Endothelial cell (in vitro differentiated cells): Measurements from ENCODE around the gene SREBF1. TPM values are rescaled to one million over a fixed set of nuclear protein-coding genes. Genes with fewer than 3 reads are reported as not detected.
A peak's percentile ranks its signal among the peaks of the same experiment; 100 is the strongest.

Source experiments
- DNase-seq: peaks from one replicate; pipeline ENCODE4 v3.0.0; 2021; ENCODE audit warnings: low spot score
- H3K27ac Mint-ChIP-seq: one replicate; pipeline ENCODE4 v1.8.0; 2021; ENCODE audit warnings: mixed read lengths, inconsistent platforms; ENCODE audit not compliant: unreplicated experiment
- H3K27me3 Mint-ChIP-seq: one replicate; pipeline ENCODE4 v1.8.0; 2021; ENCODE audit warnings: mild to moderate bottlenecking, moderate library complexity, mixed read lengths, inconsistent platforms; ENCODE audit not compliant: unreplicated experiment
- H3K36me3 Mint-ChIP-seq: one replicate; pipeline ENCODE4 v1.8.0; 2021; ENCODE audit warnings: mild to moderate bottlenecking, low read depth, mixed read lengths, inconsistent platforms; ENCODE audit not compliant: unreplicated experiment
- H3K4me1 Mint-ChIP-seq: one replicate; pipeline ENCODE4 v1.8.0; 2021; ENCODE audit warnings: mild to moderate bottlenecking, mixed read lengths, inconsistent platforms; ENCODE audit not compliant: unreplicated experiment
- H3K4me3 Mint-ChIP-seq: one replicate; pipeline ENCODE4 v1.8.0; 2021; ENCODE audit warnings: mild to moderate bottlenecking, mixed read lengths, inconsistent platforms; ENCODE audit not compliant: unreplicated experiment
- H3K9me3 Mint-ChIP-seq: one replicate; pipeline ENCODE4 v1.8.0; 2021; ENCODE audit warnings: mixed read lengths, inconsistent platforms; ENCODE audit not compliant: unreplicated experiment
- total RNA-seq: library from RNA; stranded (reverse); fragmentation: NEBNext Ultra II Directional; extraction: Animal tissue kit (Norgen Biotek cat#: 25700); gene quantifications from one replicate; pipeline ENCODE4 v1.2.1, GENCODE V29; 2021; ENCODE audit not compliant: unreplicated experiment
- TF ChIP-seq, protein P1 (sequence below): fragments of 200-600 bp; sonication (generic); IDR thresholded peaks from one replicate; pipeline ENCODE4 v1.5.0; 2021; ENCODE audit warnings: antibody characterized with exemption; ENCODE audit not compliant: unreplicated experiment

The SREBF1 gene
- total RNA-seq, 1 donor from 2014 or later, result 146 TPM

DNA sequence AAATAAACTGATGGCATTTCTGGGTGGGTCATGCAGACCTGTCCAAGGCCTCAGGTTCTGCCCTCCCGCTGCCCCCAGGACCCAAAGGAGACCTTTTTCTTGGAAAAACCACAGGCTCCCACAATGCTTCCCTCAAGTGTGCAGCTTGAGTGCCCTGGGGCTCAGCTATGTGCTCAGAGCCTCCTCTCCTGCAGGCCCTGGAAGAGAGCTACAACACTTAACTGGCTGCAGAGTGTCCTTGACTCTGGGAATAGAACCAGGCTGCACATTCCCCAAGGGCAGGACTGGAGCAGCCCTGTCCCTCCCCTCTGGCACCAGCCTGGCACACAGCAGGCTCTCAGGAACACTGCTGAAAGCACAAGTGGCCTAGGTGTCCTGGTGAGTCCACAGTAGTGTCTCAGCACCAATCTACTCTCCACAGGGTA lies 4.8 kb upstream of the SREBF1 start:
- Mint-ChIP-seq H3K36me3 (peaks cover 13% of the 10 kb centered on the region), H3K4me1 (peaks cover 39% of the 10 kb centered on the region), H3K9me3 (no peaks in the 10 kb centered on the region), H3K4me3 (no peak overlapping the region), H3K27ac (peak overlapping the region; percentile 99), H3K27me3 (peaks cover 39% of the 10 kb centered on the region)
- TF ChIP-seq, protein P1, sequence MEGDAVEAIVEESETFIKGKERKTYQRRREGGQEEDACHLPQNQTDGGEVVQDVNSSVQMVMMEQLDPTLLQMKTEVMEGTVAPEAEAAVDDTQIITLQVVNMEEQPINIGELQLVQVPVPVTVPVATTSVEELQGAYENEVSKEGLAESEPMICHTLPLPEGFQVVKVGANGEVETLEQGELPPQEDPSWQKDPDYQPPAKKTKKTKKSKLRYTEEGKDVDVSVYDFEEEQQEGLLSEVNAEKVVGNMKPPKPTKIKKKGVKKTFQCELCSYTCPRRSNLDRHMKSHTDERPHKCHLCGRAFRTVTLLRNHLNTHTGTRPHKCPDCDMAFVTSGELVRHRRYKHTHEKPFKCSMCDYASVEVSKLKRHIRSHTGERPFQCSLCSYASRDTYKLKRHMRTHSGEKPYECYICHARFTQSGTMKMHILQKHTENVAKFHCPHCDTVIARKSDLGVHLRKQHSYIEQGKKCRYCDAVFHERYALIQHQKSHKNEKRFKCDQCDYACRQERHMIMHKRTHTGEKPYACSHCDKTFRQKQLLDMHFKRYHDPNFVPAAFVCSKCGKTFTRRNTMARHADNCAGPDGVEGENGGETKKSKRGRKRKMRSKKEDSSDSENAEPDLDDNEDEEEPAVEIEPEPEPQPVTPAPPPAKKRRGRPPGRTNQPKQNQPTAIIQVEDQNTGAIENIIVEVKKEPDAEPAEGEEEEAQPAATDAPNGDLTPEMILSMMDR, result no peak
- DNase-seq, result no peak

- peak overlapping the region; percentile 99 for H3K27ac Mint-ChIP-seq
- peaks cover 39% of the 10 kb centered on the region for H3K27me3 Mint-ChIP-seq
- TF ChIP-seq, protein P1, result no peak
- peaks cover 41% of the 10 kb centered on the region for H3K4me1 Mint-ChIP-seq
- peak overlapping the region; percentile 83 for H3K4me3 Mint-ChIP-seq
- DNase-seq, result peak; percentile 25
- no peaks in the 10 kb centered on the region for H3K9me3 Mint-ChIP-seq
- H3K36me3 Mint-ChIP-seq, result peaks cover 13% of the 10 kb centered on the region
Measured at GRCh38 chr17:17840751-17841591, 4.2 kb upstream of the SREBF1 start.

DNA sequence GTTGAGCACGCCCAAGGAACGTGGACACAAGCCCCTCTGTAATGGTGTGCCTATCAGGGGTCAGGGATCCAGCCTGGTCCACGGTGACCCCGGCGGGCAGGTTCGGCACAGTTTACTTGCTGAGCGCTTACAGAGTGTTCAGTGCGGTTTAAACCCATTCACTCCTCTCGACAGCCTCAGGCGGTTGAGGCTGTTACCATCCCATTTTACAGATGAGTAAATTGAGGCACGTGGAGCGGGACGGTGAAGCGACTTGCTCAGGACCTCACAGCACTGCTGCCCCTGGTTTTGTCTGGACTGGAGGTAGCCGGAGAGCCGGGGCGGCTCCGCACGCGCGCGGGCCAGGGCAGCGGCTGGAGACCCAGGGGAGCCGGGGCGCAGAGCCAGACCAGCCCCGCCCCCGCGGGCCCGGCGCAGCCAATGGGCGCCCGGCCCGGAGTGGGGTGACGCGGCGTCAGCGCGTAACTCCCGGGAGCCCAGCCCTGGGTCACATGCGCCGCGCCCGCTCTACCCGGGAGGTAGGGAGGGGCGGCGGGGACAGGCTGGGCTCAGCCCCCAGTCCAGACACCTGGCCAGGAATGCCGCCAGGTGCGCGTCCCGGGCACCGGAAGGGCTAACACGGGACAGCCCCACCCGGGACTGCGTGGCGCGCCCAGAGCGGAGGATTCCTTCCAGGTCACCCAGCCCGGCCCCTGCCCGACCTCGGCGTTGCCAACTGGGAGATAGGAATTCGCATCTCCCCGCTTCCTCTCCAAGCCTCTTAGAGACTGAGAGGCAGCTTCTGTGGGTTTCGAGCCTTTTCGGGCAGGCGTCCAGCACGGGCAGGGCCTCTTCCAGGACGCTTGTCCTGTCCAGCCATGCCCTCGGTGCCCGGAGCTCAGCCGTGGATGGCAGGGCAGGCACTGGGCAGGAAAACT lies 3.3 kb upstream of the SREBF1 start:
- H3K9me3 Mint-ChIP-seq, result no peaks in the 10 kb centered on the region
- peaks cover 38% of the 10 kb centered on the region for H3K27me3 Mint-ChIP-seq
- TF ChIP-seq, protein P1, result no peak
- H3K4me3 Mint-ChIP-seq, result peak overlapping the region; percentile 79
- peak overlapping the region; percentile 98 for H3K27ac Mint-ChIP-seq
- peaks cover 50% of the 10 kb centered on the region for H3K4me1 Mint-ChIP-seq
- H3K36me3 Mint-ChIP-seq, result peaks cover 16% of the 10 kb centered on the region
- DNase-seq, result peak; percentile 84

GRCh38 chr17:17837966-17838962 lies 1.5 kb upstream of the SREBF1 start:
- peak; percentile 77 for DNase-seq
- TF ChIP-seq, protein P1, result no peak
- Mint-ChIP-seq H3K9me3 (no peaks in the 10 kb centered on the region), H3K4me3 (peak overlapping the region; percentile 88), H3K4me1 (peaks cover 66% of the 10 kb centered on the region), H3K27me3 (peaks cover 36% of the 10 kb centered on the region), H3K36me3 (peaks cover 16% of the 10 kb centered on the region), H3K27ac (peak overlapping the region; percentile 98)
